Natural killer cell (primary cell): ENCODE data around the gene MCM7. TPM values are rescaled to one million over a fixed set of nuclear protein-coding genes. Genes with fewer than 3 reads are reported as not detected.

Experiments used
- ATAC-seq, 3 donors: fragments of 150-1000 bp in 2 of 3; fragments of 200-7000 bp in 1 of 3; cut with Tn5 transposase; 1 replicate in 1 of 3; 2 replicates in 2 of 3; pipeline ENCODE4 v1.10.0; 2021; ENCODE audit warnings: mild to moderate bottlenecking in 2 of 3, moderate library complexity in 2 of 3
- DNase-seq, 2 donors: peaks; one replicate each; pipeline versions ENCODE4 v3.0.0 to v3.0.0-alpha.2; 2013 to 2021; ENCODE audit warnings: mixed read lengths in 1 of 2
- H3K27ac ChIP-seq: one replicate; pipeline ENCODE4 v1.5.1; 2013; ENCODE audit warnings: mild to moderate bottlenecking, low read length
- H3K27me3 ChIP-seq: one replicate; pipeline ENCODE4 v1.6.1; 2013; ENCODE audit warnings: low read length; ENCODE audit not compliant: control insufficient read depth, insufficient read depth
- H3K36me3 ChIP-seq: one replicate; pipeline ENCODE4 v1.6.1; 2013; ENCODE audit warnings: low read length; ENCODE audit not compliant: control insufficient read depth, insufficient read depth
- H3K4me1 ChIP-seq: one replicate; pipeline ENCODE4 v1.6.1; 2013; ENCODE audit warnings: low read length; ENCODE audit not compliant: control insufficient read depth, insufficient read depth
- H3K4me3 ChIP-seq: one replicate; pipeline ENCODE4 v1.5.1; 2013; ENCODE audit warnings: low read length
- H3K9me3 ChIP-seq: one replicate; pipeline ENCODE4 v1.6.1; 2013; ENCODE audit warnings: low read length; ENCODE audit not compliant: control insufficient read depth, insufficient read depth
- H3K27ac Mint-ChIP-seq, 2 donors: one replicate each; pipeline ENCODE4 v1.8.0; 2022; ENCODE audit warnings: mild to moderate bottlenecking in 2 of 2, mixed read lengths in 2 of 2, moderate library complexity in 1 of 2
- H3K27me3 Mint-ChIP-seq, 2 donors: one replicate each; pipeline ENCODE4 v1.8.0; 2022; ENCODE audit warnings: low read depth in 2 of 2, mixed read lengths in 2 of 2
- H3K36me3 Mint-ChIP-seq: one replicate; pipeline ENCODE4 v1.8.0; 2022; ENCODE audit warnings: mixed read lengths
- H3K4me1 Mint-ChIP-seq, 2 donors: one replicate each; pipeline ENCODE4 v1.8.0; 2022; ENCODE audit warnings: mixed read lengths in 2 of 2
- H3K4me3 Mint-ChIP-seq: one replicate; pipeline ENCODE4 v1.8.0; 2022; ENCODE audit warnings: mild to moderate bottlenecking, moderate library complexity, mixed read lengths
- H3K9me3 Mint-ChIP-seq, 2 donors: one replicate each; pipeline ENCODE4 v1.8.0; 2022; ENCODE audit warnings: mixed read lengths in 2 of 2
- CTCF ChIP-seq: fragments of 200-600 bp; IDR thresholded peaks from one replicate; pipeline ENCODE4 v1.8.0; 2022; ENCODE audit warnings: antibody characterized with exemption
- WGBS: methylation state at CpG from one replicate; pipeline ENCODE4 v1.1.7; 2013; ENCODE audit warnings: missing lambda C conversion rate; ENCODE audit not compliant: insufficient coverage; 5-methylcytosine and 5-hydroxymethylcytosine counted together
- intact Hi-C: fragments of 100-400 bp; cut with micrococcal nuclease; formaldehyde crosslinking; loops from one replicate; pipeline ENCODE4 v1.14.2; 2022
- total RNA-seq, 4 donors: library from RNA; stranded (reverse); fragments of 120-200 nt in 1 of 4; gene quantifications; one replicate each; pipeline versions ENCODE4 v1.2.3 to v1.2.4, GENCODE V29; 2013 to 2022

The MCM7 gene
- total RNA-seq, 3 donors from 2014 or later (not counting 1 experiment from before 2014, with no cell fraction given) = 112 to 214 (median 137) TPM

DNA sequence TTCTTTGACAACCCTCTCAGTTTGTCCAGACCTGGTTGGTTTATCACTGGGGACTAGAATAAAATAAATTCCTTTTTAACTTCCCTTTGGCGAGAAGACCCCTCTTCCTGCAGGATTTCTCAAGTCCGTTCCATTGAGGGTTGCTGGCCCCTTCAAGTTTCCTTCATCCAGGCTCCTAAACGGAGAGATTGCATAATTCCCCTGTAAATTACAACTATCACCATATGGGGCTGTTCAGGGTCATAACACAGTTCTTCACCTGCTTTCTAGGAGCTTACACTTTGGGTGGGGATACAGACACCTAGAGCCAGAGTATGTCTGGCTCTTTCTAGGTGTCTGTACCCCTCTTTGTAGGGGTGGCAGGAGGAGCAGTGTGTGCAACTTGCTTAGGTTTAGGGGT lies 15.7 kb downstream of the MCM7 start:
- H3K4me1 Mint-ChIP-seq = peaks cover 24 to 40% of the 10 kb centered on the region in 2 donors
- Histone ChIP-seq H3K27me3 (no peaks in the 10 kb centered on the region), H3K27ac (no peak overlapping the region), H3K36me3 (no peaks in the 10 kb centered on the region), H3K9me3 (no peaks in the 10 kb centered on the region), H3K4me1 (peaks cover 32% of the 10 kb centered on the region), H3K4me3 (no peak overlapping the region)
- no peak overlapping the region for H3K4me3 Mint-ChIP-seq
- WGBS = 86% methylated on average over 3 of the region's 3 CpGs
- intact Hi-C loops = no loop called here
- H3K9me3 Mint-ChIP-seq = no peaks in the 10 kb centered on the region
- H3K27ac Mint-ChIP-seq = no peak overlapping the region
- no peaks in the 10 kb centered on the region for H3K36me3 Mint-ChIP-seq
- TF ChIP-seq CTCF = no peak
- no peak for DNase-seq
- no peaks in the 10 kb centered on the region for H3K27me3 Mint-ChIP-seq
- no peak for ATAC-seq

- Histone ChIP-seq H3K27ac (peak overlapping the region; percentile 90), H3K27me3 (no peaks in the 10 kb centered on the region), H3K9me3 (no peaks in the 10 kb centered on the region), H3K36me3 (peaks cover 2% of the 10 kb centered on the region), H3K4me1 (peaks cover 26% of the 10 kb centered on the region), H3K4me3 (no peak overlapping the region)
- intact Hi-C loops = loop anchor here (1.0 to 5.0 kb wide), 3 partner anchors 17 to 36 kb away; partner anchors contain the start of genes CNPY4, TAF6 and ZSCAN21
- DNase-seq = no peak
- WGBS = 82% methylated on average over 3 of the region's 4 CpGs
- no peak for TF ChIP-seq CTCF
- peak overlapping the region; percentile 90 for H3K4me3 Mint-ChIP-seq
- H3K36me3 Mint-ChIP-seq = no peaks in the 10 kb centered on the region
- H3K27me3 Mint-ChIP-seq = no peaks in the 10 kb centered on the region
- no peaks in the 10 kb centered on the region for H3K9me3 Mint-ChIP-seq
- peak in 1 of 3 donors; percentile 4 for ATAC-seq
- H3K27ac Mint-ChIP-seq = peak overlapping the region; percentile 77 to 83
- H3K4me1 Mint-ChIP-seq = peaks cover 20 to 34% of the 10 kb centered on the region in 2 donors
Observed at GRCh38 chr7:100082978-100083377, 18.2 kb downstream of the MCM7 start.

GRCh38 chr7:100081535-100082102 lies 19.6 kb downstream of the MCM7 start, which contains the start of gene ZNF3:
Gene ZNF3, minus strand, starts transcription at chr7:100081723. Its CDS starts 4,366 bp downstream, at chr7:100077357.
- Mint-ChIP-seq H3K4me3 (peak within 1 kb of the TSS; percentile 90), H3K27ac (peak within 1 kb of the TSS; percentile 77 to 83), H3K27me3 (no peaks in the 10 kb centered on the region), H3K4me1 (peaks cover 20 to 34% of the 10 kb centered on the region in 2 donors), H3K36me3 (no peaks in the 10 kb centered on the region), H3K9me3 (no peaks in the 10 kb centered on the region)
- Histone ChIP-seq H3K4me3 (peak within 1 kb of the TSS; percentile 71), H3K27ac (peak within 1 kb of the TSS; percentile 90), H3K27me3 (no peaks in the 10 kb centered on the region), H3K36me3 (peaks cover 7% of the 10 kb centered on the region), H3K9me3 (no peaks in the 10 kb centered on the region), H3K4me1 (peaks cover 24% of the 10 kb centered on the region)
- TF ChIP-seq CTCF = peak; percentile 96
- ATAC-seq = peak; percentile 80 to 93 (median 82)
- under 1% methylated on average over 55 of the region's 55 CpGs for WGBS
- intact Hi-C loops = loop anchor here (1.0 to 5.0 kb wide), 6 partner anchors 19 to 140 kb away; partner anchors contain the start of genes CNPY4, TAF6 and ZSCAN21
- DNase-seq = peak; percentile 98 to 99
